Right lobe of liver (tissue), 4 donors: ENCODE results near the gene KCNN1.
"Not testable (repeated sequence)": the region's sequence is repeated elsewhere in the genome, so short reads cannot be mapped to it uniquely, and the experiment has no call there.

Experiments used
- CTCF ChIP-seq, 4 donors: fragments of 200-600 bp in 3 of 4; fragments of 450-650 bp in 1 of 4; IDR thresholded peaks; one replicate each; pipeline versions ENCODE4 v1.5.1 to v1.8.0; 2016 to 2022; ENCODE audit warnings: antibody characterized with exemption in 4 of 4, mild to moderate bottlenecking in 2 of 4
- POLR2A ChIP-seq: fragments of 450-650 bp; IDR thresholded peaks from one replicate; pipeline ENCODE4 v1.6.1; 2017; ENCODE audit warnings: antibody characterized with exemption, mild to moderate bottlenecking
- donor health status: DM: no; HTN: no; CAD: no.
- donor health status: DM: no; HTN: no; CAD: no.
- donor health status: DM: no; HTN: yes; CAD: no.

GRCh38 chr19:18031401-18031800, 64.5 kb downstream of the KCNN1 start:
- TF ChIP-seq CTCF (IDR thresholded peaks at IDR 0.05); POLR2A: not testable (repeated sequence)
